GM10266 (cell line): Measurements from ENCODE around the gene RAB36.

Experiments
- DNase-seq: peaks from one replicate; pipeline ENCODE4 v3.0.0; 2012; ENCODE audit errors: extremely low spot score
- TF ChIP-seq, protein P1 (sequence below): IDR thresholded peaks from 2 replicates; pipeline ENCODE4 v1.5.1; 2012; ENCODE audit warnings: mild to moderate bottlenecking, low read depth; ENCODE audit not compliant: control insufficient read depth, insufficient read depth; ENCODE audit errors: missing control alignments

Gene RAB36

DNA sequence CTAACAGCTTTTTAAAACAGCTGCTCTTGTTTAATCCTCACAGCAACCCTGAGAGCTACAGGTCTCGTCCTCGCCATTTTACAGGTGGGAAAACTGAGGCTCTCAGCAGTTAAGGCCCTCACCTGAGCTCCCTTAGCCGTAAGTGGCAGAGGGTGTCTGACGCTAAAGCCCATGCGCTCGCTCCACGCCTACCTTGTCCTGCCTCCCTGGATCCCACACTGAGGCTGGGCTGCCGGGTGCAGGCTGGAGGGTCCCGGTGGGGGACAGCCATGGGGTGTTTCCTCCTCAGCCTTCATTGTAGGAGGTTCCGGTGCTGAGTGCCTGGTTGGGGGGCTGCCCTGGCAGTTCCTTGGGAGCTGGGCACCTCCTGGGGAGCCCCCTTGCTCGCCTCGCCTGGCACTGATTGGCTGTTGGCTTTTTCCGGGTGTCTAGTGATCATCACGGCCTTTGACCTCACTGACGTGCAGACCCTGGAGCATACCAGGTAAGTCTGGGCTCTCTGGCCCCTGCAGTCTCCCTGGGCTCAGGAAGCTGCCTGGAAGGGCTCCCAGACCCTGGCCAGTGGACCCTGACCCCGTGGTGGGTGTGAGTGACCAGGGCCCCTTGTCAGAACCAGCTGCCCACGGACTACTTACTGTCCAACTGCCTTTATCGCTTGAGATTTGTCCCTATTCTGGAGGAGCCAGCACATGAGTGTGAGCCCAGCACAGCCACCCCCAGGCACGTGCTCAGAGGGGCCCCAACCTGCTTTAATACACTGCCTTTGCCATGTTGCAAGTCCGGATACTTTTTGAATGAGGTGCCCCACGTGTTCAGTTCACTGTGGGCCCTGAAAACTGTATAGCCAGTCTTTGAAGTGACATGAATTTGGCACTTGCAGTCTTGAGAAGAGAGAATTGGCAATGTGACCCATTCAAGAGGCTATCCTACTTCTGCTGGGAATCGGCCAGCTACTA is 12.6 kb downstream of the RAB36 start:
- DNase-seq, result no peak
- TF ChIP-seq, protein P1, sequence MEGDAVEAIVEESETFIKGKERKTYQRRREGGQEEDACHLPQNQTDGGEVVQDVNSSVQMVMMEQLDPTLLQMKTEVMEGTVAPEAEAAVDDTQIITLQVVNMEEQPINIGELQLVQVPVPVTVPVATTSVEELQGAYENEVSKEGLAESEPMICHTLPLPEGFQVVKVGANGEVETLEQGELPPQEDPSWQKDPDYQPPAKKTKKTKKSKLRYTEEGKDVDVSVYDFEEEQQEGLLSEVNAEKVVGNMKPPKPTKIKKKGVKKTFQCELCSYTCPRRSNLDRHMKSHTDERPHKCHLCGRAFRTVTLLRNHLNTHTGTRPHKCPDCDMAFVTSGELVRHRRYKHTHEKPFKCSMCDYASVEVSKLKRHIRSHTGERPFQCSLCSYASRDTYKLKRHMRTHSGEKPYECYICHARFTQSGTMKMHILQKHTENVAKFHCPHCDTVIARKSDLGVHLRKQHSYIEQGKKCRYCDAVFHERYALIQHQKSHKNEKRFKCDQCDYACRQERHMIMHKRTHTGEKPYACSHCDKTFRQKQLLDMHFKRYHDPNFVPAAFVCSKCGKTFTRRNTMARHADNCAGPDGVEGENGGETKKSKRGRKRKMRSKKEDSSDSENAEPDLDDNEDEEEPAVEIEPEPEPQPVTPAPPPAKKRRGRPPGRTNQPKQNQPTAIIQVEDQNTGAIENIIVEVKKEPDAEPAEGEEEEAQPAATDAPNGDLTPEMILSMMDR, result no peak

- no peak for DNase-seq
- TF ChIP-seq, protein P1, result no peak
These were observed 13.4 kb downstream of the RAB36 start for GRCh38 chr22:23158516-23159290.

DNA sequence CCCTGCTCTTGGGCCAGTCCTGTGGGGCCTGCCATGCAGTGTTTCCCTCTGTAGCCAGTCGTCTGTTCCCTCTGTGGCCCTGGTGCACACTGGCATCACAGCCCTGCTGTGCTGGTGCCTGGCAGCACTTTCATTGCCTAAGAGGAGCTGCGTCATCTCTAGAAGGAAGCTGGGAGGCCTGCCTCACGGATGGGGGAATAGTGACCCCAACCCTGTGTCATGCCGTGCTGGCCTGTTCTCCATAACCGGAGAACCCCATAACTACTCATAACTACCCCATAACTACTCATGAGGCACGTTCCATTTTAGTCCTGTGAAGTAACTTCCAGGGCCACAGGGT is 14.0 kb downstream of the RAB36 start:
- no peak for DNase-seq
- TF ChIP-seq, protein P1, result no peak

GRCh38 chr22:23161029-23161428 is 15.8 kb downstream of the RAB36 start:
- TF ChIP-seq, protein P1, result no peak
- DNase-seq, result no peak

DNA sequence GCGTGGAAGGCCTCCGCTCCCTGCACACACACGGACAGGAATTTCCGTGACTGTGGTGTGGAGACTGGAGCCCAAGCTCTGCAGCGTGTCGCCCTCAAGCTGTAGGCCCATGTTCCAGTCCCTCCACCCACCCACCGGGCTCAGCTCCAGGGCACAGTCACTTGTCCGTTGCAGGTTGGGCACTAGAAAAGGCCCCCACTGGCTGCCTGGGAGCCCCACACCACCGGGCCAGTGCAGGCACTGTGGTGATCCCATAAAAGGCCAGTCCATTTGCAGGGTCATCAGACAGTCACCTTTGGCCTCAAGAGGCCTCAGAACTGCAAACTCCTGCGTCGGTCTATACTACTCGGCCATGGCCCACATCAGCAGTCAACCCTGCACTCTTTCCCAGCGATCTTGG is 16.3 kb downstream of the RAB36 start:
- DNase-seq, result no peak
- TF ChIP-seq, protein P1, result no peak

DNA sequence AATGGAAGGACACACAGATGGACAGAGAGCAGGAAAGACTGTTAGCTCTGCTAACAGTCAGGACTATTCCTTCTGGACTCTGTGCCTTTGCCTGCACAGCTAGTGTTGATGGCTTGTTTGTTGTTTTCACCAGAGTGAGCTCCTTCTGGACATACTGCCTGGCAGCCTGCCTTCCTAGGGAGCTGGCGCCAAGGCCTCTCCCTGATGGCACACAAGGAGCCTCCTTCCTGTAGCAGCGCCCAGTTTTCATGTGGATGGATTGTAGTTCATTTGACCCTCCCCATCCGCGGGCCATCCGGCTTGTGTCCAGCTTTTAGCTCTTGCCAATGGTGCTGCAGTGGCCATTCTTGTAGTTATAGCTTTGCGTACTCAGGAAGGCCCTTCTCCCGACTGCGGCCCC is 18.4 kb downstream of the RAB36 start:
- TF ChIP-seq, protein P1, result no peak
- no peak for DNase-seq

DNA sequence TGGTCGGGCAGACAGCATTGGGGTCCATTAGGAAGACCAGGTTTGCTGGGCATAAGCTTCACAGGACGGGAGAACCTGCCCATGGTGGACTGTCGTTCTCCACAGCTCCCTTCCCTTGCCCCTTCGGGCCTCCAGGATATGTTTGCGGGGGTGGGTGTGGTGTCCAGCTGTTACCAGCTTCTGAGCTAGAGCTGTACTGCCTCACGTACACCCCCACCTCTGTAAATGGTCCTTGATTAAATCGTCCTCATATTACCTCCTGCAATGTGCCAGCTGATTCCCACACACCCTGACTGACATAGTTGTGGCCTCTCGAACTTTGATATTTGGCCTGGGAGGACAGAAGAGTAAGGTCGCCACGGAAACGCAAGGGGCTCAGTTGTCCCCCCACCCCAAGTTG is 18.8 kb downstream of the RAB36 start:
- TF ChIP-seq, protein P1, result no peak
- DNase-seq, result no peak
